ENCODE results near the gene SIM2. TPM values are rescaled to one million over a fixed set of nuclear protein-coding genes. Genes with fewer than 3 reads are reported as not detected.
"Not testable (repeated sequence)": the region's sequence is repeated elsewhere in the genome, so short reads cannot be mapped to it uniquely, and the experiment has no call there.

The SIM2 gene
- total RNA-seq = not detected in 2 replicates
- 0.05 and 0.31 TPM in 2 replicates for polyA plus RNA-seq

GRCh38 chr21:36698981-36699545 lies at the start of gene SIM2:
Gene SIM2 (plus strand): TSS chr21:36699115. CDS start chr21:36699747, 632 bp downstream.
- Histone ChIP-seq H3K27me3 (peaks cover 100% of the 10 kb centered on the region), H3K4me3 (peak within 1 kb of the TSS; percentile 37), H3K4me1 (ENCODE audit: low read depth) (peaks cover 16% of the 10 kb centered on the region), H3K9me3 (ENCODE audit: low read depth) (no peaks in the 10 kb centered on the region), H3K36me3 (no peaks in the 10 kb centered on the region), H3K27ac (no peak within 1 kb of the TSS)
- no peak for TF ChIP-seq CTCF (IDR thresholded peaks at IDR 0.05; ENCODE audit: low read depth, low read length)
- DNase-seq (ENCODE audit: low read depth in 1 of 2, low spot score in 1 of 2) = peak; percentile 32 to 61

- no peak overlapping the region for H3K27ac ChIP-seq
- no peaks in the 10 kb centered on the region for H3K9me3 ChIP-seq (ENCODE audit: low read depth)
- no peaks in the 10 kb centered on the region for H3K27me3 ChIP-seq
- H3K36me3 ChIP-seq = no peaks in the 10 kb centered on the region
- no peak for DNase-seq (ENCODE audit: low read depth in 1 of 2, low spot score in 1 of 2)
- TF ChIP-seq CTCF (IDR thresholded peaks at IDR 0.05; ENCODE audit: low read depth, low read length) = no peak
- no peaks in the 10 kb centered on the region for H3K4me1 ChIP-seq (ENCODE audit: low read depth)
- H3K4me3 ChIP-seq = no peak overlapping the region
Observed at GRCh38 chr21:36654324-36654723, 44.6 kb upstream of the SIM2 start.

GRCh38 chr21:36654796-36655325 lies 44.1 kb upstream of the SIM2 start:
- DNase-seq (ENCODE audit: low read depth in 1 of 2, low spot score in 1 of 2) = no peak
- Histone ChIP-seq H3K36me3 (no peaks in the 10 kb centered on the region), H3K4me1 (ENCODE audit: low read depth) (no peaks in the 10 kb centered on the region), H3K4me3 (no peak overlapping the region), H3K9me3 (ENCODE audit: low read depth) (no peaks in the 10 kb centered on the region), H3K27ac (no peak overlapping the region), H3K27me3 (no peaks in the 10 kb centered on the region)
- TF ChIP-seq CTCF (IDR thresholded peaks at IDR 0.05; ENCODE audit: low read depth, low read length) = no peak

GRCh38 chr21:36656138-36656537 lies 42.8 kb upstream of the SIM2 start:
- no peak for TF ChIP-seq CTCF (IDR thresholded peaks at IDR 0.05; ENCODE audit: low read depth, low read length)
- no peak for DNase-seq (ENCODE audit: low read depth in 1 of 2, low spot score in 1 of 2)
- Histone ChIP-seq H3K4me1 (ENCODE audit: low read depth) (no peaks in the 10 kb centered on the region), H3K9me3 (ENCODE audit: low read depth) (no peaks in the 10 kb centered on the region), H3K27ac (no peak overlapping the region), H3K36me3 (no peaks in the 10 kb centered on the region), H3K4me3 (no peak overlapping the region), H3K27me3 (no peaks in the 10 kb centered on the region)

- not testable (repeated sequence) for H3K36me3 ChIP-seq; H3K9me3 ChIP-seq (ENCODE audit: low read depth); H3K27me3 ChIP-seq; H3K4me1 ChIP-seq (ENCODE audit: low read depth); DNase-seq (ENCODE audit: low read depth in 1 of 2, low spot score in 1 of 2); H3K4me3 ChIP-seq; H3K27ac ChIP-seq
Observed at GRCh38 chr21:36657290-36657689, 41.6 kb upstream of the SIM2 start.

GRCh38 chr21:36657999-36658398 lies 40.9 kb upstream of the SIM2 start:
- no peak for TF ChIP-seq CTCF (IDR thresholded peaks at IDR 0.05; ENCODE audit: low read depth, low read length)
- Histone ChIP-seq H3K27ac (no peak overlapping the region), H3K36me3 (no peaks in the 10 kb centered on the region), H3K9me3 (ENCODE audit: low read depth) (no peaks in the 10 kb centered on the region), H3K4me1 (ENCODE audit: low read depth) (no peaks in the 10 kb centered on the region), H3K27me3 (no peaks in the 10 kb centered on the region), H3K4me3 (no peak overlapping the region)
- no peak for DNase-seq (ENCODE audit: low read depth in 1 of 2, low spot score in 1 of 2)

Data from cardiac muscle cell (in vitro differentiated cells and primary cell).